H1 (cell line): ENCODE data around the gene SPTBN1. TPM values are rescaled to one million over a fixed set of nuclear protein-coding genes. Genes with fewer than 3 reads are reported as not detected.

ENCODE experiments used
- CTCF ChIA-PET: fragments of 300-600 bp; sonication (Branson Sonifier 250); formaldehyde crosslinking; loops from one replicate; lab custom pipeline; 2021; ENCODE audit not compliant: partially characterized antibody; lab: Charles Lee
- POLR2A ChIA-PET: fragments of 300-600 bp; sonication (Branson Sonifier 250); formaldehyde crosslinking; loops from one replicate; lab custom pipeline; 2021; ENCODE audit warnings: inconsistent platforms; ENCODE audit not compliant: partially characterized antibody; lab: Charles Lee
- DNase-seq, 2 experiments: peaks; one replicate each; pipeline versions ENCODE4 v3.0.0 to v3.0.0-alpha.2; 2010 to 2022; ENCODE audit warnings: low spot score in 2 of 2, low read depth in 1 of 2, mixed read lengths in 1 of 2
- FAIRE-seq: peaks from 2 replicates; lab custom pipeline; 2011; peaks lifted over from hg19 to GRCh38; lab: Jason Lieb, UNC
- H2AFZ ChIP-seq: 2 replicates; pipeline ENCODE4 v1.8.1; 2012; ENCODE audit warnings: low read length, inconsistent platforms
- H2AK5ac ChIP-seq: 2 replicates; pipeline ENCODE4 v1.6.1; 2013; ENCODE audit warnings: low read depth, low read length
- H2BK120ac ChIP-seq: replicated peaks from 2 replicates; pipeline ENCODE3; 2013; ENCODE audit warnings: low read depth, low read length, inconsistent platforms
- H2BK12ac ChIP-seq: 2 replicates; pipeline ENCODE4 v1.6.1; 2013; ENCODE audit warnings: low read depth, low read length
- H2BK15ac ChIP-seq: 2 replicates; pipeline ENCODE4 v1.6.1; 2013; ENCODE audit warnings: low read length
- H2BK20ac ChIP-seq: 2 replicates; pipeline ENCODE4 v1.6.1; 2013; ENCODE audit warnings: low read length
- H2BK5ac ChIP-seq: 2 replicates; pipeline ENCODE4 v1.6.1; 2013; ENCODE audit warnings: low read depth, low read length
- H3K14ac ChIP-seq: 2 replicates; pipeline ENCODE4 v1.6.1; 2013; ENCODE audit warnings: inconsistent platforms; ENCODE audit not compliant: insufficient read length
- H3K18ac ChIP-seq: 2 replicates; pipeline ENCODE4 v1.6.1; 2013; ENCODE audit warnings: low read length; ENCODE audit errors: extremely low read depth
- H3K23ac ChIP-seq: 2 replicates; pipeline ENCODE4 v1.6.1; 2013; ENCODE audit warnings: inconsistent platforms; ENCODE audit not compliant: insufficient read length
- H3K23me2 ChIP-seq: 2 replicates; pipeline ENCODE4 v1.6.1; 2013; ENCODE audit warnings: low read depth, low read length
- H3K27ac ChIP-seq: 2 replicates; pipeline ENCODE4 v1.6.1; 2011; ENCODE audit warnings: low read depth, low read length, inconsistent platforms
- H3K27me3 ChIP-seq, 4 experiments: replicated peaks in 1 of 4; 1 replicate in 1 of 4; 2 replicates in 3 of 4; pipeline versions ENCODE4 v1.6.1 to v1.8.1; 2011 to 2013; ENCODE audit warnings: low read length in 3 of 4, mild to moderate bottlenecking in 3 of 4, inconsistent platforms in 2 of 4, mixed read lengths in 2 of 4, moderate library complexity in 1 of 4; ENCODE audit not compliant: control insufficient read depth in 3 of 4, insufficient read depth in 3 of 4; ENCODE audit errors: extremely low read depth in 1 of 4
- H3K36me3 ChIP-seq, 4 experiments: 2 replicates each; pipeline versions ENCODE4 v1.6.1 to v1.8.1; 2011 to 2013; ENCODE audit warnings: mild to moderate bottlenecking in 4 of 4, low read length in 3 of 4, moderate library complexity in 2 of 4, control low read depth in 1 of 4, inconsistent platforms in 1 of 4; ENCODE audit not compliant: insufficient read depth in 4 of 4, control insufficient read depth in 2 of 4
- H3K4ac ChIP-seq: replicated peaks from 2 replicates; pipeline ENCODE3; 2013; ENCODE audit warnings: low read length, low read depth, mixed read lengths, inconsistent platforms; ENCODE audit not compliant: insufficient read length
- H3K4me1 ChIP-seq, 4 experiments: replicated peaks in 1 of 4; 1 replicate in 1 of 4; 2 replicates in 3 of 4; pipeline versions ENCODE4 v1.6.1 to v1.8.1; 2011 to 2013; ENCODE audit warnings: low read length in 3 of 4, inconsistent platforms in 2 of 4, mixed read lengths in 1 of 4; ENCODE audit not compliant: insufficient read depth in 4 of 4, control insufficient read depth in 3 of 4
- H3K4me2 ChIP-seq, 2 experiments: 2 replicates each; pipeline versions ENCODE4 v1.6.1 to v1.8.1; 2011 to 2013; ENCODE audit warnings: low read depth in 2 of 2, low read length in 2 of 2, control low read depth in 1 of 2, inconsistent platforms in 1 of 2, mild to moderate bottlenecking in 1 of 2; ENCODE audit not compliant: insufficient read depth in 1 of 2
- H3K4me3 ChIP-seq, 4 experiments: fragments of 200-600, 300-600 bp in 1 of 4; sonication (generic), shearing (Covaris generic), sonication (Bioruptor Twin) in 1 of 4; 2 replicates each; pipeline versions ENCODE4 v1.5.1 to v1.8.1; 2011 to 2016; ENCODE audit warnings: low read length in 4 of 4, low read depth in 3 of 4, control low read depth in 2 of 4, inconsistent platforms in 2 of 4, mild to moderate bottlenecking in 2 of 4, mixed read lengths in 1 of 4, moderate library complexity in 1 of 4; ENCODE audit not compliant: insufficient read depth in 2 of 4; ENCODE audit errors: extremely low read depth in 1 of 4
- H3K56ac ChIP-seq: replicated peaks from 2 replicates; pipeline ENCODE3; 2013; ENCODE audit warnings: low read depth, mild to moderate bottlenecking, mixed read lengths, low read length, inconsistent platforms; ENCODE audit not compliant: insufficient read length
- H3K79me1 ChIP-seq: 2 replicates; pipeline ENCODE4 v1.6.1; 2013; ENCODE audit warnings: low read depth, low read length, control low read depth
- H3K79me2 ChIP-seq, 2 experiments: 2 replicates each; pipeline versions ENCODE4 v1.6.1 to v1.8.1; 2012 to 2013; ENCODE audit warnings: low read length in 2 of 2, mild to moderate bottlenecking in 2 of 2, inconsistent platforms in 1 of 2; ENCODE audit not compliant: insufficient read depth in 2 of 2, control insufficient read depth in 1 of 2
- H3K9ac ChIP-seq, 4 experiments: replicated peaks in 1 of 4; 1 replicate in 1 of 4; 2 replicates in 3 of 4; pipeline versions ENCODE4 v1.6.1 to v1.8.1; 2011 to 2013; ENCODE audit warnings: low read depth in 3 of 4, low read length in 3 of 4, control low read depth in 2 of 4, mild to moderate bottlenecking in 2 of 4, moderate library complexity in 2 of 4, inconsistent platforms in 1 of 4; ENCODE audit errors: extremely low read depth in 1 of 4
- H3K9me3 ChIP-seq, 2 experiments: 2 replicates each; pipeline versions ENCODE4 v1.6.1 to v1.8.1; 2012 to 2013; ENCODE audit warnings: mild to moderate bottlenecking in 2 of 2, moderate library complexity in 2 of 2, control low read depth in 1 of 2, inconsistent platforms in 1 of 2, low read depth in 1 of 2, low read length in 1 of 2, mixed read lengths in 1 of 2; ENCODE audit not compliant: insufficient read depth in 2 of 2
- H4K20me1 ChIP-seq, 2 experiments: replicated peaks in 1 of 2; 2 replicates each; pipeline versions ENCODE3 to v1.8.1; 2011 to 2013; ENCODE audit warnings: inconsistent platforms in 2 of 2, low read length in 2 of 2, mild to moderate bottlenecking in 1 of 2; ENCODE audit not compliant: insufficient read depth in 2 of 2, control insufficient read depth in 1 of 2
- H4K5ac ChIP-seq: 2 replicates; pipeline ENCODE4 v1.6.1; 2013; ENCODE audit warnings: low read length, low read depth, mixed read lengths, inconsistent platforms; ENCODE audit not compliant: insufficient read length
- H4K8ac ChIP-seq: 2 replicates; pipeline ENCODE4 v1.8.0; 2013; ENCODE audit warnings: mild to moderate bottlenecking, moderate library complexity, low read length, inconsistent platforms; ENCODE audit not compliant: insufficient read depth; ENCODE audit errors: extremely low read depth
- H4K91ac ChIP-seq: replicated peaks from 2 replicates; pipeline ENCODE3; 2013; ENCODE audit warnings: low read length, mixed read lengths, inconsistent platforms; ENCODE audit not compliant: insufficient read length
- BACH1 ChIP-seq: IDR thresholded peaks from 2 replicates; pipeline ENCODE4 v1.6.1; 2012; ENCODE audit warnings: low read length, improper control_type of control experiment
- HDAC2 ChIP-seq, 2 experiments: fragments of 300-600 bp in 1 of 2; sonication (generic) in 1 of 2; IDR thresholded peaks; 2 replicates each; pipeline ENCODE4 v1.6.1; 2011 to 2012; ENCODE audit warnings: low read depth in 2 of 2, low read length in 2 of 2, mild to moderate bottlenecking in 2 of 2, moderate library complexity in 2 of 2, borderline replicate concordance in 1 of 2, inconsistent platforms in 1 of 2
- POLR2A ChIP-seq, 2 experiments: IDR thresholded peaks; 1 replicate in 1 of 2; 2 replicates in 1 of 2; pipeline ENCODE4 v1.6.1; 2011; ENCODE audit warnings: low read depth in 2 of 2, low read length in 2 of 2, mild to moderate bottlenecking in 2 of 2; ENCODE audit errors: control extremely low read depth in 1 of 2
- TAF1 ChIP-seq: IDR thresholded peaks from 2 replicates; pipeline ENCODE4 v1.6.1; 2011; ENCODE audit warnings: mild to moderate bottlenecking, low read depth, low read length
- WGBS, 2 experiments: shearing (Covaris generic) in 1 of 2; methylation state at CpG; one replicate each; pipeline versions ENCODE4 v1.1.6 to v1.1.7; 2013 to 2015; ENCODE audit warnings: low lambda C conversion rate in 2 of 2, mixed read lengths in 2 of 2, inconsistent platforms in 1 of 2, low coverage in 1 of 2, missing lambda C conversion rate in 1 of 2; ENCODE audit not compliant: insufficient replicate concordance in 2 of 2, insufficient coverage in 1 of 2, insufficient read length in 1 of 2; ENCODE audit errors: extremely low coverage in 1 of 2, missing lambda C conversion rate in 1 of 2; 5-methylcytosine and 5-hydroxymethylcytosine counted together
- polyA plus RNA-seq, 7 experiments: library from polyadenylated mRNA; depleted of rRNA in 3 of 7; stranded (reverse) in 5 of 7; unstranded in 2 of 7; fragments of >200 nt in 5 of 7; fragments of 200-250 nt in 2 of 7; gene quantifications; 1 replicate in 5 of 7; 2 replicates in 1 of 7; 4 replicates in 1 of 7; pipeline versions ENCODE4 v1.2.1 to v1.2.3, GENCODE V29; 2011 to 2013; ENCODE audit warnings: missing spikeins in 2 of 7, mixed read lengths in 2 of 7
- total RNA-seq: library from RNA; stranded (reverse); fragmentation: NEBNext Ultra II Directional; extraction: Animal tissue kit (Norgen Biotek cat#: 25700); gene quantifications from 2 replicates; pipeline ENCODE4 v1.2.1, GENCODE V29; 2021

The SPTBN1 gene
- total and polyA plus RNA-seq, 2 of the 8 experiments (the other 6 are each of a cell fraction or from before 2014, with no cell fraction given) = 31.8 to 180 TPM

GRCh38 chr2:54599326-54599710 lies 143.2 kb downstream of the SPTBN1 start:
- H4K91ac ChIP-seq = no peak overlapping the region
- H3K9ac ChIP-seq = no peak overlapping the region
- 93% methylated on average over 5 of the region's 5 CpGs; no CpG with 5 or more reads in 1 of the 2 experiments for WGBS, 2 experiments
- H3K56ac ChIP-seq = no peak overlapping the region
- H3K4me1 ChIP-seq = peaks cover 0 to 20% (median 3%) of the 10 kb centered on the region in 4 experiments; a peak in 3 of 7 replicates
- no peak overlapping the region for H2BK20ac ChIP-seq
- peaks cover 18 to 19% of the 10 kb centered on the region in 2 experiments for H4K20me1 ChIP-seq
- TF ChIP-seq HDAC2 (IDR thresholded peaks at IDR 0.05; ENCODE audit: borderline replicate concordance in 1 of 2, low read depth in 2 of 2, low read length in 2 of 2) (no peak), BACH1 (no peak), TAF1 (no peak), POLR2A (IDR thresholded peaks at IDR 0.05; ENCODE audit: control extremely low read depth in 1 of 2, low read depth in 2 of 2, low read length in 2 of 2) (no peak)
- H2BK12ac ChIP-seq = no peak overlapping the region
- DNase-seq = no peak
- H3K4ac ChIP-seq = no peak overlapping the region
- H3K9me3 ChIP-seq = no peaks in the 10 kb centered on the region
- no peak overlapping the region for H3K23ac ChIP-seq
- no peak for FAIRE-seq
- ChIA-PET CTCF (interaction anchor here (0.8 to 1.7 kb wide), 6 partner anchors 9 to 492 kb away, joined by 3 to 5 read pairs (median 3); no protein-coding TSS in a partner anchor), POLR2A (interaction anchor here (0.8 to 2.1 kb wide), 2 partner anchors 41 to 78 kb away, joined by 3 to 5 read pairs; no protein-coding TSS in a partner anchor)
- H2BK120ac ChIP-seq = no peak overlapping the region
- no peak overlapping the region for H4K8ac ChIP-seq
- no peak overlapping the region for H2BK5ac ChIP-seq
- H2AK5ac ChIP-seq = no peak overlapping the region
- no peak overlapping the region for H3K4me2 ChIP-seq
- no peak overlapping the region for H3K4me3 ChIP-seq
- H3K14ac ChIP-seq = no peak overlapping the region
- H3K27ac ChIP-seq = no peak overlapping the region
- no peaks in the 10 kb centered on the region for H3K23me2 ChIP-seq
- peaks cover 0 to 99% of the 10 kb centered on the region in 2 experiments; a peak in 3 of 4 replicates for H3K79me2 ChIP-seq
- H3K36me3 ChIP-seq = peaks cover 0 to 13% (median 8%) of the 10 kb centered on the region in 4 experiments; a peak in 6 of 8 replicates
- H3K18ac ChIP-seq = no peak overlapping the region
- H4K5ac ChIP-seq = no peak overlapping the region
- H2AFZ ChIP-seq = no peak overlapping the region
- H3K27me3 ChIP-seq = no peaks in the 10 kb centered on the region
- peaks cover 26% of the 10 kb centered on the region for H3K79me1 ChIP-seq
- H2BK15ac ChIP-seq = no peak overlapping the region
